ENCODE data around the gene CPE. TPM values are rescaled to one million over a fixed set of nuclear protein-coding genes. Genes with fewer than 3 reads are reported as not detected.

The CPE gene
- total RNA-seq, 1 donor from 2014 or later, result 43.5 TPM

DNA sequence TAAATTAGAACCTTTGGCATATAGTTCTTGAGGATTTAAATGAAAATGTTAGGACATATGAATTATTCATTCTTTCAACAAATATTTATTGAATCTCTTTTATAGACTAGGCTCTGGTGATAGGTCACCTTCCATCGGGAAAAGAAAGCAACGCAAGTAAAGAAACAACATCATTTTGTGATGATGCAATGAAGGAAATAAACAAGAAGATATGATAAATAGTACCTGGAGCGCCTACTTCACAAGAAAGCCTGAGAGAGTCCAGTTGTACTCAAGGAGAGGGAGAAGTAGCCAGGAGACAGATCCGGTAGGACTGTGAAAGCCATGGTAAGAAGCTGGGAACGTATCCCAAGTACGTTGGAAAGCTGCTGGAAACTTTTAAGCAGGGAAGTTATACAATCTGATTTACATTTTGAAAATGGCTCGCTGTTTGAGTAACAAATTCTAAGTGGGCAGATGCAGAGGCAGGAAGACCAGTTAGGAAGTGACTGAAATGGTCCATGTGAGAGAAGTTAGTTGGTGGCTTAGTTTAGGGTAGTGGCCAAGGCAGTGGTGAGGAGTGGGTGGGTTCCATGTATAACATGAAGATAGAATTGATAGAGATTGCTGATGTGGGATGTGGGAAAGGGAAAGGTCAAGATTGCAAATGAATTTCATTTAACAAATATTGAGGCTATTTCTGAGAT lies 17.7 kb upstream of the CPE start:
- intact Hi-C loops (cut with DNase I), result no loop called here
- DNase-seq (ENCODE audit: low spot score), result no peak

GRCh38 chr4:165361810-165362209 lies 17.0 kb upstream of the CPE start:
- intact Hi-C loops (cut with DNase I), result no loop called here
- no peak for DNase-seq (ENCODE audit: low spot score)

DNA sequence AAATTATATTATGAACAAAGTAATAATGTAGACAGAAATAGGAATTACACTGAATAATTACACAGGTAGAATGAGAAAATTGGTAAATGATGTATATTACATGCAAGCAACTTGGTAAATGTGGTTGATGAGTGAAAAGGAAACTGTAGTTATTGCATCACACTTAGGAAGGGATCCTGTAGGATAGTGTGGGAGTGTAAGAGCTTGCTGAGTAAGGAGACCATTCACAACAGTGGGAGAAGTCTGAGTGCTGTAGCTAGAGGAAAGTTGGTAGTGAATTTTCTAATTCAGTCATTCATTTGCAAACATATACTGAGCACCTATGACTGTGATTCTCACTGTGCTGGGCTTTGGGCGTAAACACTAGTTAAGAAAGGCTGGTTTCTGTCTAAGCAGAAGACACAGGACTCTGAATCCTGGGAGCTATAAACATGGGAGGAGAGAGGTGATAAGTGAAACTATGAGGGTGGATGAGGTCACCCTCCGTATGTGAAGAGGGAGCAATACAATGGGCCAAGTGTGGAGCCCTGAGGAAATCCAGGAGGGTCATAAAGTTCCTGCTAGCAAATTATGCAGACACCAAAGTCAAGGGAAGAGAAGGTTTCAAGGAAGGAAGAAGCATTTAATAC lies 14.2 kb upstream of the CPE start:
- intact Hi-C loops (cut with DNase I), result no loop called here
- no peak for DNase-seq (ENCODE audit: low spot score)

DNA sequence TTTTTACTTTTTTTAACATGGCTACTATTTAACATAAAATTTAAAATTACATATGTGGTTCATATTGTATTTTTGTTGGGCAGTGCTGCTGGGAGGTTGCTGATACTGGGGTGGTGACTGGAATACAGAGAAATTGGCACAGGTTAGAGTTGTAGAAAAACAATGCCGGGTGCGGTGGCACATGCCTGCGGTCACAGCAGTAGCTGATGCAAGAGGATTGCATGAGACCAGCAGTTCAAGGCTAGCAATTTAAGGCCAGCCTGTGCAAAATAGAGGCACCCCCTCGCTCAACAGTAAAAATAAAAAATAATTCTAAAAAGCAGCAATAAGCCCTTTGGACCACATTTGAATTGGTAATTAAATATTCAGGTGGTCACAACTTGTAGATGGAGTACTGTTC lies 11.8 kb upstream of the CPE start:
- no peak for DNase-seq (ENCODE audit: low spot score)
- intact Hi-C loops (cut with DNase I), result no loop called here

- no peak for DNase-seq (ENCODE audit: low spot score)
- intact Hi-C loops (cut with DNase I), result no loop called here
These were observed 10.7 kb upstream of the CPE start for GRCh38 chr4:165368114-165368513.

DNA sequence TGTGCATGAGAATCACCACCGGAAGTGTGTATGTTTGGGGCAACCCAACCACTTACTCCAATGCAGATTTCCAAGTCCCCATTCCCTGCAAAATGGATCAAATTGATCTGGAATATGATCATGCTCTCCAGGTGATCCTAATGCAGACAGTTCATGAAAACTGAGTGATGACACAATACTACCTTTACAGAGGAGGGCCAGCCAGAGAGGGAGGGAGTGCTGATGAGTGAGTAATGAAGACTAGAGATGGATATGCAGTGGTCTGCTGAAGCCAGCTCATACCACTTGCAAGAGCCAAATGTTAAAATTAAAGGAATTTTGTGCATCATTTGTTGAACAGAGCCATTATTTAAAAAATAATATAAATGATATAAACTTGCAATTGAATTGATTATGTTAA lies 10.2 kb upstream of the CPE start:
- DNase-seq (ENCODE audit: low spot score), result no peak
- intact Hi-C loops (cut with DNase I), result no loop called here

DNA sequence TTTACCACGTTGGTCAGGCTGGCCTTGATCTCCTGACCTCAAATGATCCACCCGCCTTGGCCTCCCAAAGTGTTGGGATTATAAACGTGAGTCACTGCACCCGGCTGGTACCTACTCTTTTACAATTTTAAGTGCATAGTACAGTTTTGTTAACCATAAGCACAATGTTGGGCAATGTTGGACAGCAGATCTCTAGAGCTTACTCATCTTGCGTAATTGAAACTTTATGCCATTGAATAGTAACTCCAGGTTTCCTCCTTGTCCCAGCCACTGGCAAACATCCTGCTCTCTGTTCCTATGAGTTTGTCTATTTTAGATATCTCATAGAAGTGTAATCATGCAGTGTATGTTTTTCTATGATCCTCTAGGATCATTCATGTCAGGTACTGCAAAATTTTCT lies 9.3 kb upstream of the CPE start:
- intact Hi-C loops (cut with DNase I), result no loop called here
- DNase-seq (ENCODE audit: low spot score), result no peak

- intact Hi-C loops (cut with DNase I), result no loop called here
- no peak for DNase-seq (ENCODE audit: low spot score)
These were observed 8.3 kb upstream of the CPE start for GRCh38 chr4:165370530-165370929.

GRCh38 chr4:165375465-165375864 lies 3.3 kb upstream of the CPE start:
- intact Hi-C loops (cut with DNase I), result no loop called here

DNA sequence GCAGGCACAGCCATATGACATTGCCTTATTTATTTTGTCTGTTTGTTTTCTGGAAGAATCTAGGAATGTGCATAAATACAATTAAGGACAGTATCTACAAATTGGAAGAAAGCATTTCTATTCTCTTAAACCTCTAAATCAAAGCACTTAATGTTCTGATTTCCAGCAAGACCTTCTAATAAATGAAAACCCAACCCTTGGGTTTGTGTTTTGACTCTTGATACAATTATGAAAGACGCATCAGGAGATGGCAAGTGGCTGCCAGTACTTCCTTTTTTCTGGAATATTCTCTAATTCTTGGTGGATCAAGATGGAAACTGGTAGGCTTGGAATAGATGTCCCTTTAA lies 437 bp upstream of the CPE start:
- intact Hi-C loops (cut with DNase I), result no loop called here
- DNase-seq (ENCODE audit: low spot score), result no peak

More at GRCh38 chr4:165375465-165375864, 3.3 kb upstream of the CPE start:
- DNase-seq (ENCODE audit: low spot score), result no peak

DNA sequence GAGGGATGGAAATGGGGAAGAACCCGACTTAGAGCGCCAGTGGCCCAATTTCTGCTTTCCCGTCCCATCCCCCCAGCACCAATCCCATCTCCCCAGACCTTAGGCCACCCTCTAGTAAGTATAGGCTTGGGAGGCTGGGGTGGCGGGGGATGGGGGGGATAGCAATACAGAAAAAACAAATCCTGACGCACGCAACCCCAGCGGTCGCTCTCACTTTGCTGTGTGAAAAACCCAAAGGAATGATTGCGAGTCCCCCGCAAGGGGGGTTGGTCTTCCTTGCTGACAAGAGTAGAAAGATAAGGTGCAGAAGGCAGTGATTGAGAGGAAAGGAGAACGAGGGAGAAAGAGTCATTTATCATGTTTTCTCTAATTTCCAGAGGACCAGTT lies 863 bp downstream of the CPE start:
- DNase-seq (ENCODE audit: low spot score), result no peak
- intact Hi-C loops (cut with DNase I), result loop anchor here (5.0 kb wide), 1 partner anchor 83 kb away; no protein-coding TSS in a partner anchor

- no peak for DNase-seq (ENCODE audit: low spot score)
- intact Hi-C loops (cut with DNase I), result loop anchor here (5.0 kb wide), 1 partner anchor 81 kb away; no protein-coding TSS in a partner anchor
These were observed 2.0 kb downstream of the CPE start for GRCh38 chr4:165380805-165381204.

- intact Hi-C loops (cut with DNase I), result loop anchor here (5.0 kb wide), 1 partner anchor 80 kb away; no protein-coding TSS in a partner anchor
- DNase-seq (ENCODE audit: low spot score), result no peak
These were observed 3.1 kb downstream of the CPE start for GRCh38 chr4:165381821-165382373.

DNA sequence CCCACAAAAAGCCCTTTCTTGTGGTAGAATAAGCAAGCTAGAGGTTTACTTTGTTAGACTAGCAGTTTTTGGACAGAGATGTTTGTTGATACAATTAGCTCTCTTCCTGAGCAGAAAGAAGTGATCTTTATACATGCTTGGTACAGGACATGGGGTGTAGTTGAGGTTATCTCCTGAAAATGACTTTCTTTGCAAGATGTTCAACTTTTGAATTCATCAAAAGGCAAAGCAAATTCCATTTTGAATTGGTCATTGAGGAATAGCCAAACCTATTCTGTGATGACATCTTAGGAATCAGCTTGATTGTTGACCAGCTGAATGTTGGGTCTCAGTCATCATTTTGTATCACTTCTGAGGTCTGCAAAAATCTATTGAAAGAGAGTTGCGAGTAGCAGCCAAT lies 3.8 kb downstream of the CPE start:
- DNase-seq (ENCODE audit: low spot score), result no peak
- intact Hi-C loops (cut with DNase I), result loop anchor here (5.0 kb wide), 1 partner anchor 80 kb away; no protein-coding TSS in a partner anchor

DNA sequence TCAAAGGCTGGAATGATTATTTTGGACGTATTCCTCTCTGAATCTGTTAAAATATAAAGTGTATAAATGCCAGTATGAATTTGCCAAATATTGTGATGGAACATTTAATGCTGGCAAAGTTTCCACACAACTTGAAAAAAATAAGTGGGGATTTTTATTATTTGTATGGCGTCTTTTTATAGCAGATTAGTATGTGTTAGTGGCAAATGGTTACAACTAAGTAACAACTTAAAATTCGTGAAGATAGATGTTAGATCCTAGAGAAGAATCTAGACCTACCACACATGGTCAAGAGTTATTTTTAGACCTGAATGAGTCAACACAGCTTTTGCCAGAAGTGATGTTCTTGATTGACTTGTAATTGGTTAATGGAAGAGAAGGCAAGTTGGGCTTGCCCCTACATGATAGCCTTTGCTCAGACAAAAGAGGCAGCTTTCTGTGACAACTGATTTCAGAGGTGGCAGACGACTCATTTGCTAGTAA lies 4.8 kb downstream of the CPE start:
- intact Hi-C loops (cut with DNase I), result loop anchor here (5.0 kb wide), 1 partner anchor 79 kb away; no protein-coding TSS in a partner anchor

DNA sequence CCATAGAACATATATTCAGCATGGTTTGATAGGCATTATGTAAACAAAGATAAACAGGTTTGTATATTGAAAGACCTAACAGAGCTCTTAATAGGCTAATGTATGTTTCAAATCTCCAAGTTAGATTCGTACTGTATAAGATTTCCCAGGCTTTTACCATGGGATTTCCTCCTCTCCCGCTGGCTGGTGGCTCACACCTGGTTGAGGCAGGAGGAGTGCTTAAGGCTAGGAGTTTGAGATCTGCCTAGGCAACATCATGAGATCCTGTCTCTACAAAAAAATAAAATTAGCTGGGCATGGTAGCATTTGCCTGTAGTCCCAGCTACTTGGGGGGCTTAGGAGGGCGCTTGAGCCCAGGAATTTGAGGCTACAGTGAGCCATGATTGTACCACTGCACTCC lies 5.4 kb downstream of the CPE start:
- intact Hi-C loops (cut with DNase I), result loop anchor here (5.0 kb wide), 1 partner anchor 78 kb away; no protein-coding TSS in a partner anchor
- no peak for DNase-seq (ENCODE audit: low spot score)

More for the DNA sequence above, 4.8 kb downstream of the CPE start:
- no peak for DNase-seq (ENCODE audit: low spot score)

GRCh38 chr4:165384598-165384997 lies 5.8 kb downstream of the CPE start:
- intact Hi-C loops (cut with DNase I), result loop anchor here (5.0 kb wide), 1 partner anchor 78 kb away; no protein-coding TSS in a partner anchor
- DNase-seq (ENCODE audit: low spot score), result no peak

- intact Hi-C loops (cut with DNase I), result no loop called here
- no peak for DNase-seq (ENCODE audit: low spot score)
These were observed 6.3 kb downstream of the CPE start for GRCh38 chr4:165385126-165385525.

- DNase-seq (ENCODE audit: low spot score), result no peak
- intact Hi-C loops (cut with DNase I), result no loop called here
These were observed 7.5 kb downstream of the CPE start for GRCh38 chr4:165386328-165386727.

GRCh38 chr4:165388756-165389155 lies 9.9 kb downstream of the CPE start:
- DNase-seq (ENCODE audit: low spot score), result no peak
- intact Hi-C loops (cut with DNase I), result no loop called here

GRCh38 chr4:165393051-165393450 lies 14.2 kb downstream of the CPE start:
- no peak for DNase-seq (ENCODE audit: low spot score)
- intact Hi-C loops (cut with DNase I), result no loop called here

Data from cardiac septum (tissue), 1 donor.